OCI-LY3 (cell line): ENCODE measurements around the gene TMEM135.
"Not testable (repeated sequence)": the region's sequence is repeated elsewhere in the genome, so short reads cannot be mapped to it uniquely, and the experiment has no call there.

Source experiments
- H2AFZ ChIP-seq: fragments of 200-600, 300-600 bp; shearing (Covaris generic); 2 replicates; pipeline ENCODE4 v1.6.0; 2014; ENCODE audit warnings: antibody characterized with exemption, low read depth, low read length
- H3K27ac ChIP-seq: fragments of 200-600, 300-600 bp; sonication (generic); 2 replicates; pipeline ENCODE4 v1.5.1; 2014; ENCODE audit warnings: mild to moderate bottlenecking, low read length, moderate library complexity, mixed read lengths
- H3K27me3 ChIP-seq: fragments of 200-600, 300-600 bp; sonication (generic); 2 replicates; pipeline ENCODE4 v1.6.1; 2014; ENCODE audit warnings: low read depth, low read length, mixed read lengths
- H3K36me3 ChIP-seq: fragments of 200-600, 300-600 bp; sonication (generic); replicated peaks from 2 replicates; pipeline ENCODE3; 2014; ENCODE audit warnings: low read depth, low read length, mixed read lengths
- H3K4me1 ChIP-seq: fragments of 300-600, 200-600 bp; sonication (generic); 2 replicates; pipeline ENCODE4 v1.6.1; 2014; ENCODE audit warnings: low read length, mixed read lengths
- H3K4me2 ChIP-seq: fragments of 200-600, 300-600 bp; sonication (generic); 2 replicates; pipeline ENCODE4 v1.6.1; 2014; ENCODE audit warnings: low read length, mixed read lengths
- H3K4me3 ChIP-seq: fragments of 300-600, 200-600 bp; sonication (generic); 2 replicates; pipeline ENCODE4 v1.5.1; 2014; ENCODE audit warnings: antibody characterized with exemption, mild to moderate bottlenecking, low read length, moderate library complexity
- H3K79me2 ChIP-seq: fragments of 300-600, 200-600 bp; shearing (Covaris generic); 2 replicates; pipeline ENCODE4 v1.6.1; 2014; ENCODE audit warnings: mild to moderate bottlenecking, low read length, mixed read lengths
- H3K9ac ChIP-seq: fragments of 300-600, 200-600 bp; shearing (Covaris generic); 2 replicates; pipeline ENCODE4 v1.6.0; 2014; ENCODE audit warnings: mild to moderate bottlenecking, low read length, moderate library complexity
- H3K9me3 ChIP-seq: fragments of 200-600, 300-600 bp; shearing (Covaris generic); 2 replicates; pipeline ENCODE4 v1.6.1; 2014; ENCODE audit warnings: low read length, mixed read lengths; ENCODE audit not compliant: insufficient read depth
- H4K20me1 ChIP-seq: fragments of 200-600, 300-600 bp; sonication (generic); 2 replicates; pipeline ENCODE4 v1.6.1; 2016; ENCODE audit warnings: low read length, mixed read lengths; ENCODE audit not compliant: insufficient read depth
- EZH2phosphoT487 ChIP-seq: fragments of 200-600 bp; shearing (Covaris generic); IDR thresholded peaks from 2 replicates; pipeline ENCODE4 v1.6.1; 2018; ENCODE audit warnings: antibody characterized with exemption, mixed run types, low read depth
- TF ChIP-seq, protein P1 (sequence below): fragments of 200-600, 300-600 bp; sonication (generic); IDR thresholded peaks from 2 replicates; pipeline ENCODE4 v1.5.1; 2014; ENCODE audit warnings: antibody characterized with exemption, low read length, low read depth

TMEM135 gene

DNA sequence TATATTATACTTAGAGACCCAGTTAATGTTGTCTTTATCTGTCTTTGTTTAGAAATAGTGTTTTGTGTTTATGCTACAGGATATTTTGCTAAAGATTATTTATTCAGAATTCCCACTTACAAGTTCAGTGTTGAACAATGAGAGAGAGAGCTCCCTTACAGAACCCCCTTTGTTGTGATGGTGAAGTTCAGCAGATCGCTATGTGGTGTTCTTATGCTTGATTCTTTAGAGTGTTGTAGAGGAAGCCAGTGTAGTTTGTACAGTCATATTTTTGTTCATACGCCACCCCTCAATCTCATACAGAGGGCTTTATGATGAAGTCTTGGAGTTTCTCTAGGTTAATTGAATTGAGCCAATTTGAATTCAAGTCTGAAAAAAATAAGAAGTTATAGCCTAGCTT lies 150.2 kb downstream of the TMEM135 start:
- TF ChIP-seq EZH2phosphoT487, result no peak
- TF ChIP-seq, protein P1, sequence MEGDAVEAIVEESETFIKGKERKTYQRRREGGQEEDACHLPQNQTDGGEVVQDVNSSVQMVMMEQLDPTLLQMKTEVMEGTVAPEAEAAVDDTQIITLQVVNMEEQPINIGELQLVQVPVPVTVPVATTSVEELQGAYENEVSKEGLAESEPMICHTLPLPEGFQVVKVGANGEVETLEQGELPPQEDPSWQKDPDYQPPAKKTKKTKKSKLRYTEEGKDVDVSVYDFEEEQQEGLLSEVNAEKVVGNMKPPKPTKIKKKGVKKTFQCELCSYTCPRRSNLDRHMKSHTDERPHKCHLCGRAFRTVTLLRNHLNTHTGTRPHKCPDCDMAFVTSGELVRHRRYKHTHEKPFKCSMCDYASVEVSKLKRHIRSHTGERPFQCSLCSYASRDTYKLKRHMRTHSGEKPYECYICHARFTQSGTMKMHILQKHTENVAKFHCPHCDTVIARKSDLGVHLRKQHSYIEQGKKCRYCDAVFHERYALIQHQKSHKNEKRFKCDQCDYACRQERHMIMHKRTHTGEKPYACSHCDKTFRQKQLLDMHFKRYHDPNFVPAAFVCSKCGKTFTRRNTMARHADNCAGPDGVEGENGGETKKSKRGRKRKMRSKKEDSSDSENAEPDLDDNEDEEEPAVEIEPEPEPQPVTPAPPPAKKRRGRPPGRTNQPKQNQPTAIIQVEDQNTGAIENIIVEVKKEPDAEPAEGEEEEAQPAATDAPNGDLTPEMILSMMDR, result no peak
- H3K27ac ChIP-seq, result no peak overlapping the region
- no peaks in the 10 kb centered on the region for H3K27me3 ChIP-seq
- H3K4me1 ChIP-seq, result 0 out of 2 replicates have a peak, but pooled peaks cover 4% of the 10 kb centered on the region
- no peaks in the 10 kb centered on the region for H3K36me3 ChIP-seq
- H2AFZ ChIP-seq, result no peak overlapping the region
- no peaks in the 10 kb centered on the region for H3K79me2 ChIP-seq
- no peaks in the 10 kb centered on the region for H3K9me3 ChIP-seq
- H4K20me1 ChIP-seq, result no peaks in the 10 kb centered on the region
- H3K4me3 ChIP-seq, result no peak overlapping the region
- no peak overlapping the region for H3K9ac ChIP-seq
- H3K4me2 ChIP-seq, result no peak overlapping the region

DNA sequence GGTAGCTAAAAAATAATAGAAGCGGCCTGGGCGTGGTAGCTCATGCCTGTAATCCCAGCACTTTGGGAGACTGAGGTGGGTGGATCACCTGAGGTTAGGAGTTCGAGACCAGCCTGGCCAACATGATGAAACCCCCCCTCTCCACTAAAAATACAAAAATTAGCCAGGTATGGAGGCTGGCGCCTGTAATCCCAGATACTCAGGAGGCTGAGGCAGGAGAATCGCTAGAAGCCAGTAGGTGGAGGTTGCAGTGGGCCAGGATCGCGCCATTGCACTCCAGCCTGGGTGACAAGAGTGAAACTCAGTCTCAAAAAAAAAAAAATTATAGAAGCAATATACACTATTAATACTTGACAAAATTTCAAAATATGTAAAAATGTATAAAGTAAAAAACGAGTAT lies 150.7 kb downstream of the TMEM135 start:
- H3K27me3 ChIP-seq, H3K9me3 ChIP-seq, H3K27ac ChIP-seq, H3K4me1 ChIP-seq, H3K9ac ChIP-seq, H3K36me3 ChIP-seq, H3K4me3 ChIP-seq, H3K4me2 ChIP-seq, H4K20me1 ChIP-seq, H3K79me2 ChIP-seq, H2AFZ ChIP-seq: not testable (repeated sequence)

DNA sequence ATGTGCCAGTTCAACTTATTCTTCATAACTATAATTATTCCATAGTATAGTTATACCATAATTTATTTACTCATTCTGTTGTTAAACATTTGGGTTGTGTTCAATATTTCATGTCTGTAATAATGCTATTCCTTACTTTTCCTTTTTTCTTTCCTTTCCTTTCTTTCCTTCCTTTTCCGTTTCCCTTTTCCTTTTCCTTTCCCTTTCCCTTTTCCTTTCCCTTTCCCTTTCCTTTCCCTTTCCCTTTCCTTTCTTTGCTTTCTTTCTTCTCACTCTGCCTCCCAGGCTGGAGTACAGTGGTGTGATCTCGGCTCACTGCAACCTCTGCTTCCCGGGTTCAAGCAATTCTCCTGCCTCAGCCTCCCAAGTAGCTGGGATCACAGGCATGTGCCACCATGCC lies 151.2 kb downstream of the TMEM135 start:
- H4K20me1 ChIP-seq, H3K9ac ChIP-seq, H3K27me3 ChIP-seq: not testable (repeated sequence)

DNA sequence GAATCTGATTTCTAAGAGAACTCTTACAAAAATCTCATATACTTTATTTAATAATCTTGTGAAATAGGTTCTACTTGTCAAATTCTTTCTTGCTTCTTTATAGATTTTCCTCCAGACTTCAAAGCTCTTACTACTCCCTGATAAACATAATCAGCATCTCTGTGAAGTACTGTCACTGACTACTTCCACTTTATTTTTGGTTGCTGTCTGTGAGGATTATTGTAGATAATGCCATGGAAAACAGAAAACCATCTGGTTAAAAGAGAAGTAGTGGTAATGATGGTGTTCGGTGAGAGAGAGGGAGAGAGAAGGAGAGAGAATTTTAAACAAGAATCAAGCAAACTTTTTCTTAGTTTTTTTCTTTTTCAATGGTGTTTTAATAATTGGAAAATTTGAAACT lies 152.3 kb downstream of the TMEM135 start:
- H3K9ac ChIP-seq, result no peak overlapping the region
- H4K20me1 ChIP-seq, result no peaks in the 10 kb centered on the region
- H3K27me3 ChIP-seq, result no peaks in the 10 kb centered on the region
- TF ChIP-seq, protein P1, result no peak
- TF ChIP-seq EZH2phosphoT487, result no peak
- H3K36me3 ChIP-seq, result no peaks in the 10 kb centered on the region
- H2AFZ ChIP-seq, result no peak overlapping the region
- no peak overlapping the region for H3K27ac ChIP-seq
- H3K4me2 ChIP-seq, result no peak overlapping the region
- H3K79me2 ChIP-seq, result no peaks in the 10 kb centered on the region
- 0 out of 2 replicates have a peak, but pooled peaks cover 4% of the 10 kb centered on the region for H3K4me1 ChIP-seq
- H3K9me3 ChIP-seq, result no peaks in the 10 kb centered on the region
- no peak overlapping the region for H3K4me3 ChIP-seq

More for the DNA sequence above, 151.2 kb downstream of the TMEM135 start:
- not testable (repeated sequence) for H2AFZ ChIP-seq, H3K4me1 ChIP-seq, H3K9me3 ChIP-seq, H3K4me2 ChIP-seq, H3K4me3 ChIP-seq, H3K79me2 ChIP-seq, H3K27ac ChIP-seq, H3K36me3 ChIP-seq

DNA sequence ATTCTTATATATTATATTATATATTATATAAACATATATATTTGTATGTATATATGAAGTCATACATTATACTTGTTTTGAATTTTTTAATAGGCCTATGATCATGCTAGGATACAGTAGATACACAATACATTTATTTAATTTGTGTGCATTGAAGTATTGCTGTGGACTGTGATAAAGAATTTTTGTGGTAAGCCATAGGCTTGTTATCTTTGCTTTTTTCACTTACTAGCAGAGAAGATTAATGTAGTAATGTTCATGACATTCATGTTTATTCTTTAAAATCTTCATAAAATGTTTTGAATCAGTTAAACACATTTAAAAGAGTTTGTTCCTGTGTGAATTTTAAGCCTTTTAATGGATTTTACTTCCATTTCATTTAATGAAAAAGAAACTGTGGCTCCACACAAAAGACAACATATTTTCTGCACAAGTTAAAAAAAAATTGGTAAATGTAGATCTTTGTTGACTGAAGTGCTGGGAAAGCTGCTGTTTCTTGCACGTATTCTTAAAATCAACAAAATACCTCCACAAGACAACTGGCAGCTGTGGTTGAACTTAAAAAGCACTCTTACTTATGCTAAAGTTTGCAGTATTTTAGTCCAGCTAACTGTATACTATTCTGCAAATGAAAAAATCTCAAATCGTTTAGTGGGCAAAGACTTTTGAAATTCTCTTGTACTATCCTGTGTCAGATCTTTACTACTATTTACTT lies 156.2 kb downstream of the TMEM135 start:
- no peak overlapping the region for H2AFZ ChIP-seq
- no peak overlapping the region for H3K4me2 ChIP-seq
- H3K79me2 ChIP-seq, result no peaks in the 10 kb centered on the region
- H3K9me3 ChIP-seq, result no peaks in the 10 kb centered on the region
- peaks cover 7% of the 10 kb centered on the region; the same call in 1 of the 2 replicates for H3K4me1 ChIP-seq
- no peak overlapping the region for H3K4me3 ChIP-seq
- no peaks in the 10 kb centered on the region for H4K20me1 ChIP-seq
- TF ChIP-seq, protein P1, result no peak
- TF ChIP-seq EZH2phosphoT487, result no peak
- no peak overlapping the region for H3K9ac ChIP-seq
- H3K27ac ChIP-seq, result no peak overlapping the region
- no peaks in the 10 kb centered on the region for H3K36me3 ChIP-seq
- no peaks in the 10 kb centered on the region for H3K27me3 ChIP-seq
